NCI-H146 (cell line): ENCODE measurements around the gene TBX4.

Experiments used
- DNase-seq: peaks from one replicate; lab custom pipeline; 2025; lab: John Stamatoyannopoulos, UW

TBX4 gene

GRCh38 chr17:61412860-61413660 lies 39.2 kb upstream of the TBX4 start:
- peak; percentile 64 for DNase-seq

GRCh38 chr17:61413661-61414126 lies 38.5 kb upstream of the TBX4 start:
- DNase-seq: no peak

- no peak for DNase-seq
Measured at GRCh38 chr17:61414141-61414935, 37.9 kb upstream of the TBX4 start.

GRCh38 chr17:61414936-61415251 lies 37.3 kb upstream of the TBX4 start:
- DNase-seq: no peak

GRCh38 chr17:61415374-61416210 lies 36.6 kb upstream of the TBX4 start:
- no peak for DNase-seq

GRCh38 chr17:61416211-61416539 lies 36.0 kb upstream of the TBX4 start:
- DNase-seq: no peak

- peak; percentile 86 for DNase-seq
Measured at GRCh38 chr17:61416540-61417363, 35.5 kb upstream of the TBX4 start.

GRCh38 chr17:61418449-61418848 lies 33.8 kb upstream of the TBX4 start:
- DNase-seq: no peak

- DNase-seq: no peak
Measured at GRCh38 chr17:61419496-61420046, 32.7 kb upstream of the TBX4 start.

GRCh38 chr17:61420052-61420451 lies 32.2 kb upstream of the TBX4 start:
- no peak for DNase-seq

GRCh38 chr17:61420745-61421398 lies 31.4 kb upstream of the TBX4 start:
- DNase-seq: no peak

GRCh38 chr17:61421460-61421859 lies 30.8 kb upstream of the TBX4 start:
- DNase-seq: no peak

- no peak for DNase-seq
Measured at GRCh38 chr17:61422116-61422799, 30.0 kb upstream of the TBX4 start.

- no peak for DNase-seq
Measured at GRCh38 chr17:61422869-61423268, 29.4 kb upstream of the TBX4 start.

- no peak for DNase-seq
Measured at GRCh38 chr17:61423967-61424649, 28.1 kb upstream of the TBX4 start.

- no peak for DNase-seq
Measured at GRCh38 chr17:61425682-61426481, 26.3 kb upstream of the TBX4 start.

GRCh38 chr17:61426482-61427304 lies 25.5 kb upstream of the TBX4 start:
- DNase-seq: no peak

- no peak for DNase-seq
Measured at GRCh38 chr17:61427567-61427966, 24.7 kb upstream of the TBX4 start.
